ENCODE data around the gene VWA3B. TPM values are rescaled to one million over a fixed set of nuclear protein-coding genes. Genes with fewer than 3 reads are reported as not detected.
"Not testable (repeated sequence)": the region's sequence is repeated elsewhere in the genome, so short reads cannot be mapped to it uniquely, and the experiment has no call there.

VWA3B gene
- polyA plus RNA-seq, 3 donors = not detected

GRCh38 chr2:98134172-98135005 is 47.4 kb downstream of the VWA3B start:
- Mint-ChIP-seq H3K27ac (peak overlapping the region; percentile 65 to 93 (median 80)), H3K4me1 (peaks cover 19% of the 10 kb centered on the region), H3K36me3 (no peaks in the 10 kb centered on the region), H3K4me3 (peak overlapping the region in 1 of 2 donors; percentile 32), H3K9me3 (peaks cover 0 to 7% (median 0%) of the 10 kb centered on the region in 7 donors), H3K27me3 (ENCODE audit: low read depth in 3 of 3) (peaks cover 2 to 18% (median 4%) of the 10 kb centered on the region in 3 donors)
- Histone ChIP-seq H3K9ac (ENCODE audit: insufficient read depth, low read length, poor library complexity, severe bottlenecking) (no peak overlapping the region), H3K27ac (ENCODE audit: low read depth in 1 of 2, low read length in 2 of 2) (no peak overlapping the region), H3K36me3 (replicated peaks in 1 of 2; ENCODE audit: control insufficient read depth in 1 of 2, insufficient read depth in 2 of 2, low read length in 2 of 2) (no peaks in the 10 kb centered on the region), H4K20me1 (ENCODE audit: insufficient read depth, low read length) (no peaks in the 10 kb centered on the region), H3K9me3 (replicated peaks in 1 of 2; ENCODE audit: control insufficient read depth in 1 of 2, insufficient read depth in 1 of 2, low read length in 2 of 2) (no peaks in the 10 kb centered on the region), H3K4me1 (ENCODE audit: control insufficient read depth in 1 of 2, insufficient read depth in 2 of 2, low read length in 2 of 2) (peaks cover 12 to 15% of the 10 kb centered on the region in 2 donors), H3K27me3 (ENCODE audit: control insufficient read depth in 2 of 2, insufficient read depth in 2 of 2, low read length in 2 of 2) (peaks cover 0 to 5% of the 10 kb centered on the region in 2 donors), H3K4me2 (replicated peaks; ENCODE audit: extremely low read depth, low read length, poor library complexity, severe bottlenecking) (peak overlapping the region; percentile 12), H3K79me2 (ENCODE audit: insufficient read depth, low read length) (no peaks in the 10 kb centered on the region), H3K4me3 (replicated peaks in 1 of 3; ENCODE audit: low read depth in 2 of 3, low read length in 3 of 3) (no peak overlapping the region), H2AFZ (ENCODE audit: insufficient read depth, low read depth, low read length, poor library complexity, severe bottlenecking) (no peak overlapping the region)
- peak; percentile 86 to 97 (median 88) for DNase-seq
- WGBS (ENCODE audit: insufficient coverage) = 56% methylated on average over 5 of the region's 12 CpGs
- intact Hi-C loops (cut with micrococcal nuclease) = loop anchor here (2.0 to 5.0 kb wide), 3 partner anchors 42 to 122 kb away; no protein-coding TSS in a partner anchor
- no peak for TF ChIP-seq CTCF (IDR thresholded peaks at IDR 0.05)

GRCh38 chr2:98137196-98137595 is 50.2 kb downstream of the VWA3B start:
- H3K36me3 Mint-ChIP-seq = no peaks in the 10 kb centered on the region
- intact Hi-C loops (cut with micrococcal nuclease) = no loop called here
- H3K4me3 Mint-ChIP-seq = no peak overlapping the region
- Histone ChIP-seq H3K4me1 (ENCODE audit: control insufficient read depth in 1 of 2, insufficient read depth in 2 of 2, low read length in 2 of 2) (peaks cover 12 to 15% of the 10 kb centered on the region in 2 donors), H3K4me3 (replicated peaks in 1 of 3; ENCODE audit: low read depth in 2 of 3, low read length in 3 of 3) (no peak overlapping the region), H3K4me2 (replicated peaks; ENCODE audit: extremely low read depth, low read length, poor library complexity, severe bottlenecking) (no peak overlapping the region), H3K36me3 (replicated peaks in 1 of 2; ENCODE audit: control insufficient read depth in 1 of 2, insufficient read depth in 2 of 2, low read length in 2 of 2) (no peaks in the 10 kb centered on the region), H3K79me2 (ENCODE audit: insufficient read depth, low read length) (no peaks in the 10 kb centered on the region), H3K27ac (ENCODE audit: low read depth in 1 of 2, low read length in 2 of 2) (no peak overlapping the region), H4K20me1 (ENCODE audit: insufficient read depth, low read length) (no peaks in the 10 kb centered on the region), H3K27me3 (ENCODE audit: control insufficient read depth in 2 of 2, insufficient read depth in 2 of 2, low read length in 2 of 2) (peaks cover 0 to 1% of the 10 kb centered on the region in 2 donors), H2AFZ (ENCODE audit: insufficient read depth, low read depth, low read length, poor library complexity, severe bottlenecking) (no peak overlapping the region), H3K9me3 (replicated peaks in 1 of 2; ENCODE audit: control insufficient read depth in 1 of 2, insufficient read depth in 1 of 2, low read length in 2 of 2) (no peaks in the 10 kb centered on the region), H3K9ac (ENCODE audit: insufficient read depth, low read length, poor library complexity, severe bottlenecking) (no peak overlapping the region)
- peaks cover 5 to 13% (median 7%) of the 10 kb centered on the region in 3 donors for H3K27me3 Mint-ChIP-seq (ENCODE audit: low read depth in 3 of 3)
- TF ChIP-seq CTCF (IDR thresholded peaks at IDR 0.05) = no peak
- no peak overlapping the region for H3K27ac Mint-ChIP-seq
- DNase-seq = peak in 1 of 3 donors; percentile 13
- peaks cover 19% of the 10 kb centered on the region for H3K4me1 Mint-ChIP-seq
- H3K9me3 Mint-ChIP-seq = peaks cover 0 to 7% (median 0%) of the 10 kb centered on the region in 7 donors

- H3K4me3 ChIP-seq (replicated peaks in 1 of 3; ENCODE audit: low read depth in 2 of 3, low read length in 3 of 3); H3K4me2 ChIP-seq (replicated peaks; ENCODE audit: extremely low read depth, low read length, poor library complexity, severe bottlenecking); H3K9me3 Mint-ChIP-seq; H3K9ac ChIP-seq (ENCODE audit: insufficient read depth, low read length, poor library complexity, severe bottlenecking); H3K9me3 ChIP-seq (replicated peaks in 1 of 2; ENCODE audit: control insufficient read depth in 1 of 2, insufficient read depth in 1 of 2, low read length in 2 of 2); H3K36me3 ChIP-seq (replicated peaks in 1 of 2; ENCODE audit: control insufficient read depth in 1 of 2, insufficient read depth in 2 of 2, low read length in 2 of 2); H3K27ac ChIP-seq (ENCODE audit: low read depth in 1 of 2, low read length in 2 of 2); H3K4me3 Mint-ChIP-seq; H3K27me3 ChIP-seq (ENCODE audit: control insufficient read depth in 2 of 2, insufficient read depth in 2 of 2, low read length in 2 of 2); H3K4me1 ChIP-seq (ENCODE audit: control insufficient read depth in 1 of 2, insufficient read depth in 2 of 2, low read length in 2 of 2); intact Hi-C loops (cut with micrococcal nuclease); H3K79me2 ChIP-seq (ENCODE audit: insufficient read depth, low read length); H3K27ac Mint-ChIP-seq; H2AFZ ChIP-seq (ENCODE audit: insufficient read depth, low read depth, low read length, poor library complexity, severe bottlenecking); H3K36me3 Mint-ChIP-seq; DNase-seq; H4K20me1 ChIP-seq (ENCODE audit: insufficient read depth, low read length): not testable (repeated sequence)
- peaks cover 5 to 11% (median 7%) of the 10 kb centered on the region in 3 donors for H3K27me3 Mint-ChIP-seq (ENCODE audit: low read depth in 3 of 3)
- WGBS (ENCODE audit: insufficient coverage) = 97% methylated on average over 25 of the region's 28 CpGs
- H3K4me1 Mint-ChIP-seq = peaks cover 10% of the 10 kb centered on the region
Measured at GRCh38 chr2:98138978-98139377, 52.0 kb downstream of the VWA3B start.

Measured in CD14-positive monocyte (primary cell).